ENCODE data around the gene DCST2. TPM values are rescaled to one million over a fixed set of nuclear protein-coding genes. Genes with fewer than 3 reads are reported as not detected.

Gene DCST2
- total and polyA plus RNA-seq, 9 of the 15 experiments (the other 6 are each of a cell fraction or from before 2014, with no cell fraction given) = 0.09 to 0.49 (median 0.11) TPM; not detected in 3

DNA sequence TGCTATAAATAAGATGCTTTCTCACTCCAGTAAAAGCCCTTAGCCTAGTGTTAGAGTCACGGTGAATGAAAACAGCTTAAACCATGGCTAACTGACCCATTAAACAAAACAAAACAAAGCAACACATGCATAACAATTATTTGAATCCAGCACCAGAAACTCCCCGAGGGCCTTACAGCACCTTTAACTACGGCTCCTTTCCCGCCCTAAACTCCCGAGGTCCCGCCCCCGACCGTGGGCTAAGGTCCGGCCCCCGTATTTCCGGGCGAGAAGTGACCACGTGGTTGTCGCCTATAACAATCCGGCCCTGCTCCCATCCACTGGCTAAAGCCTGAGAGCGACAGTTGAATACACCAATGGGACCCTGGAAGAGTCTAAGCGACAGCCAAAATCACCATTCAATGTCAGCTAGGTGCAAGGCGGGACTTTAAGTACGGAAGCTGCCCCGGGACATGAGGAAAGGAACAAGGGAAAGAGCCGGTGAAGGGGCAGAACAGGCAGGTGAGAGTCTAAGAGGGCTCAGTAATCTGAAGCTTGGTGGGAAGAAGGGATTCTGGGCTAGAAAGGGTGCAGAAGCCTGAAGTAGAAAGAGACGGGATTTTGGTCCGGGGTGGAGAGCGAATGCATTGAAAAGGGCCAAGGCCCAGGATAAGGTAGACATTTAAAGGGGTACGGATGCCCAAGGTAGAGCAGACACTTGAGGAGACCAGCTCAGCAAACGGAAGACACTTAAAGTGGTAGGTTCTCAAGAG, 50.5 kb downstream of the DCST2 start, which contains the start of gene FLAD1 (continued):
- TF ChIP-seq ZNF830 (CRISPR knock-in tag; IDR thresholded peaks at IDR 0.05) (no peak), ZBTB26 (CRISPR knock-in tag; IDR thresholded peaks at IDR 0.05) (peak; percentile 82; the same call in 1 of the 2 replicates), EP300 (IDR thresholded peaks at IDR 0.05; ENCODE audit: low read length) (no peak), NUFIP1 (IDR thresholded peaks at IDR 0.05; ENCODE audit: partially characterized antibody) (no peak), HIVEP1 (CRISPR knock-in tag; IDR thresholded peaks at IDR 0.05) (no peak), MTF1 (CRISPR knock-in tag; IDR thresholded peaks at IDR 0.05; ENCODE audit: borderline replicate concordance) (no peak), FOXA3 (CRISPR knock-in tag; conservative IDR thresholded peaks at IDR 0.05 in 1 of 2, IDR thresholded peaks at IDR 0.05 in 1 of 2) (no peak; a peak in 1 of 4 replicates), NELFE (IDR thresholded peaks at IDR 0.05; ENCODE audit: insufficient read depth, insufficient read length) (no peak), AFF4 (CRISPR knock-in tag; IDR thresholded peaks at IDR 0.05) (no peak), ZNF586 (CRISPR knock-in tag; conservative IDR thresholded peaks at IDR 0.05) (no peak; the same call in 1 of the 2 replicates), FIP1L1 (IDR thresholded peaks at IDR 0.05; ENCODE audit: low read depth, low read length, poor library complexity, severe bottlenecking) (no peak), POLR2H (tag; IDR thresholded peaks at IDR 0.05; ENCODE audit: low read depth) (peak; percentile 53), PCBP1 (IDR thresholded peaks at IDR 0.05; ENCODE audit: low read depth, low read length, poor library complexity, severe bottlenecking) (no peak), ZNF766 (CRISPR knock-in tag; conservative IDR thresholded peaks at IDR 0.05) (no peak), PTRF (tag; IDR thresholded peaks at IDR 0.05) (no peak), ELK3 (CRISPR knock-in tag; IDR thresholded peaks at IDR 0.05) (no peak), ZNF121 (CRISPR knock-in tag; conservative IDR thresholded peaks at IDR 0.05) (no peak), BDP1 (IDR thresholded peaks at IDR 0.05; ENCODE audit: insufficient read depth, insufficient read length) (no peak), HDAC2 (IDR thresholded peaks at IDR 0.05) (peak; percentile 87)
- TF ChIP-seq, protein P1, sequence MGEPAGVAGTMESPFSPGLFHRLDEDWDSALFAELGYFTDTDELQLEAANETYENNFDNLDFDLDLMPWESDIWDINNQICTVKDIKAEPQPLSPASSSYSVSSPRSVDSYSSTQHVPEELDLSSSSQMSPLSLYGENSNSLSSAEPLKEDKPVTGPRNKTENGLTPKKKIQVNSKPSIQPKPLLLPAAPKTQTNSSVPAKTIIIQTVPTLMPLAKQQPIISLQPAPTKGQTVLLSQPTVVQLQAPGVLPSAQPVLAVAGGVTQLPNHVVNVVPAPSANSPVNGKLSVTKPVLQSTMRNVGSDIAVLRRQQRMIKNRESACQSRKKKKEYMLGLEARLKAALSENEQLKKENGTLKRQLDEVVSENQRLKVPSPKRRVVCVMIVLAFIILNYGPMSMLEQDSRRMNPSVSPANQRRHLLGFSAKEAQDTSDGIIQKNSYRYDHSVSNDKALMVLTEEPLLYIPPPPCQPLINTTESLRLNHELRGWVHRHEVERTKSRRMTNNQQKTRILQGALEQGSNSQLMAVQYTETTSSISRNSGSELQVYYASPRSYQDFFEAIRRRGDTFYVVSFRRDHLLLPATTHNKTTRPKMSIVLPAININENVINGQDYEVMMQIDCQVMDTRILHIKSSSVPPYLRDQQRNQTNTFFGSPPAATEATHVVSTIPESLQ (CRISPR knock-in tag; IDR thresholded peaks at IDR 0.05) = 0 out of 2 replicates have a peak, but pooled peaks have one; percentile 34

All from K562 (cell line).